ENCODE measurements around the gene PHACTR1.
"Not testable (repeated sequence)": the region's sequence is repeated elsewhere in the genome, so short reads cannot be mapped to it uniquely, and the experiment has no call there.

PHACTR1 gene

GRCh38 chr6:13241364-13241763 lies 524.8 kb downstream of the PHACTR1 start:
- no peak for DNase-seq (ENCODE audit: low read depth)

- no peak for DNase-seq (ENCODE audit: low read depth)
Observed at GRCh38 chr6:13242178-13242577, 525.6 kb downstream of the PHACTR1 start.

DNA sequence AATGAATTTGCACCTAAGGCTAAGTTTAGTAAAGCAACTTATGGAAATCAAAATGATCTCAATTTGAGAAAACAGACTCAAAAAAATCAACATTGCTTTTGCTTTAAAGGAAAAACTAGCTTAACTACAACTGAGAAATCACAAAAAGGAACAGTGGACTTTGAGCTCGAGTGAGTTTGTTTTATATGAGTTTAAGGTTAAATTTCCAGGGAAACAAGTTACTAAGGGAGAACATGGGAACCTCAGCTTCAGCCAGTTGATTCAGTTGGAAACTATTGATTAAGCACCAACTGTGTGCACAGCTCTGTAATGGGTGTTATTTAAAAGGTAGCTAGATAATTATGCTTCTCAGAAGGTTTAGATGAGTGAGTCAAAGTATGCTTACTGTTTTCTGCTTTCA lies 526.0 kb downstream of the PHACTR1 start:
- DNase-seq (ENCODE audit: low read depth) = no peak

- no peak for DNase-seq (ENCODE audit: low read depth)
Observed at GRCh38 chr6:13243033-13243432, 526.5 kb downstream of the PHACTR1 start.

- not testable (repeated sequence) for DNase-seq (ENCODE audit: low read depth)
Observed at GRCh38 chr6:13243745-13244144, 527.2 kb downstream of the PHACTR1 start.

- DNase-seq (ENCODE audit: low read depth) = no peak
Observed at GRCh38 chr6:13247627-13248026, 531.1 kb downstream of the PHACTR1 start.

DNA sequence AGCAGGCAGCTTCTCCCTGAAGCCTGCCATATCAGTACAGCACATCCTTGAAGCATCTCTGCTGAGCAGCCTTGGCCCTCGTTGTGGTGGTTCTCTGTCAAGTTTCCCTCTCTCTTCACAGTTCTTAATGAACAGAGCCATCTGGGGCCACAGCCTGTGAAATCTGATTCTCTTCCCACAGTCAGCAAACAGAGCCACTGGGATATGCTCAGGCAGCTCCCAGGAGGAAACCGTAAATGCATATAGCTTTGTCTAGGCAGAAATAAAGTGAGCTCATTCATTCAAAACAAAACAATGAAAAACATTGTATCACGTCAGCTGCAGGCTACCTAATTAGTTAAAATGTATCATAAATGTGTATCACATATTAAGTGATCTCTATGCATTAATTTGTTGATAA lies 531.5 kb downstream of the PHACTR1 start:
- DNase-seq (ENCODE audit: low read depth) = no peak

DNA sequence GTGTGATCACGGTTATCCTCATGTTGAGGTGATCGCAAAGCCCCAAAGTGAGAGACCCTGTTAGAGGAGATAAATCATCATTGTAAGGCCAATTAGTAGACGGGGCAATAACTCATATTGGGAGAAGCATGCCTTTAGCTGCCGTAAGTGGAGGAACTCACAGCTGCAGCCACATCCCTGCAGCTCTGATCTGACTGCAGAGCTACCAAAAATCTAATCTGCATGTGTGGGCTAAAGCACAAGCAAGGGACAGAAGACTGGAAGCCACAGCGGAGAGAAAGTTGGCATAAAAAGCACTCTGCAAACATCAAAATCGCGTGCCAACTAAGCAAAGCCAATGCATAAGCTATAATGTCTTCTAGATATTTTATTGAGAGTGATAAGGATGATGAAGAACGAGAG lies 532.0 kb downstream of the PHACTR1 start:
- no peak for DNase-seq (ENCODE audit: low read depth)

GRCh38 chr6:13248994-13249393 lies 532.4 kb downstream of the PHACTR1 start:
- no peak for DNase-seq (ENCODE audit: low read depth)

DNA sequence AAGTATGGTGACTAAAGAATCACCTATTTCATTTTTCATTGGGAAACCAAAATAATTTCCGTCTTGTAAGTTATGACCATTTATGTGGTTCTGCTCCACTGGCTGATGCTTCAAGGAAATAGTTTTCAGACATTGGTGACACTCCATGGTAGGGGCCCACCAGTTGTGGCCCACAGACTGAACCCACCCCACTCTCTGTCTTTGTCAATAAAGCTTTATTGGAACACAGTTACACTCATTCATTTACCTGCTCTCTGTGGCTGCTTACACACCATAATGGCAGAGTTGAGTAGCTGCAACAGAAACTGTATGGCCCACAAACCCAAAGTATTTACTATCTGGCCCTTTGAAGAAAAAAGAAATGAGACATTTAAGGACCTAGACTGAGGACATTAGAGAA lies 533.2 kb downstream of the PHACTR1 start:
- no peak for DNase-seq (ENCODE audit: low read depth)

DNA sequence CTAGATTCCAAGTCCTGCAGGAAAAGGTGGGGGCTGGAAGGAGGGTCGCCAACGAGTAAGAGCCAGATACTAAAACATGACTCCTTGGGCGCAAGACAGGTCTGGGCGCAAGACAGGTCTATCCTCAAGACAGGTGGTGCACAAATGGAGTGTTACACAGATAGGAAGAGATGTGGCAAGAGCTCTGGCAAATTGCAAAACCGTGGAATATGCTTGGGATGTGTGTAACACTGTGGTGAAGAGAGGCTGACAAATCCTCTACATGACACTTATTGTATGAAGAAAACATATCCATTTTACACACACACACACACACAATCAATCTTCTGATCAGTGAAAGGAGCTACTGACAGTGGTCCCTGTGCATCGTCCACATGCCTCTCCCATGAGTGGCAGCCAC lies 534.1 kb downstream of the PHACTR1 start:
- DNase-seq (ENCODE audit: low read depth) = no peak

DNA sequence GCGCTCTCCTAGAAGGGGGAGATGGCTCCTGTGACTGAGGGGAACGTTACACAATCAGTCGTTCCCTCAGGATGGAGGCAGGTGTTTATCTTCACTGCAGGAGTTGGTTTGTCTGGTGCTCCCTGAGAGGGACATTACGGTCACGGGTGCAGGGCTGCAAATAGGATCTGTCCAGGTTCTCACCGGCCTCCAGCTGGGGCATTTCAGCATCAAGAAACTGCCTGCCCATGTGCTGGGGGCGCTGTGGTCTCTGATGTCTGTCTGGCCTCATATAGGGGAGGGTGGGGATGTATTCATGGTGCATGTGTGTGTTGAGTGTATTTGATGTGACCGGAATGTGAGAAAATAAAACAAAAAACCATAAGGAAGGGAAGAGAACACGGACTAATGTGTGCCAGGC lies 534.7 kb downstream of the PHACTR1 start:
- DNase-seq (ENCODE audit: low read depth) = no peak

GRCh38 chr6:13252790-13253189 lies 536.2 kb downstream of the PHACTR1 start:
- no peak for DNase-seq (ENCODE audit: low read depth)

GRCh38 chr6:13253272-13253671 lies 536.7 kb downstream of the PHACTR1 start:
- no peak for DNase-seq (ENCODE audit: low read depth)

GRCh38 chr6:13256266-13257001 lies 539.9 kb downstream of the PHACTR1 start:
- DNase-seq (ENCODE audit: low read depth) = no peak

GRCh38 chr6:13259393-13259792 lies 542.8 kb downstream of the PHACTR1 start:
- DNase-seq (ENCODE audit: low read depth) = no peak

- no peak for DNase-seq (ENCODE audit: low read depth)
Observed at GRCh38 chr6:13260101-13260598, 543.6 kb downstream of the PHACTR1 start.

GRCh38 chr6:13260831-13261230 lies 544.3 kb downstream of the PHACTR1 start:
- no peak for DNase-seq (ENCODE audit: low read depth)

DNA sequence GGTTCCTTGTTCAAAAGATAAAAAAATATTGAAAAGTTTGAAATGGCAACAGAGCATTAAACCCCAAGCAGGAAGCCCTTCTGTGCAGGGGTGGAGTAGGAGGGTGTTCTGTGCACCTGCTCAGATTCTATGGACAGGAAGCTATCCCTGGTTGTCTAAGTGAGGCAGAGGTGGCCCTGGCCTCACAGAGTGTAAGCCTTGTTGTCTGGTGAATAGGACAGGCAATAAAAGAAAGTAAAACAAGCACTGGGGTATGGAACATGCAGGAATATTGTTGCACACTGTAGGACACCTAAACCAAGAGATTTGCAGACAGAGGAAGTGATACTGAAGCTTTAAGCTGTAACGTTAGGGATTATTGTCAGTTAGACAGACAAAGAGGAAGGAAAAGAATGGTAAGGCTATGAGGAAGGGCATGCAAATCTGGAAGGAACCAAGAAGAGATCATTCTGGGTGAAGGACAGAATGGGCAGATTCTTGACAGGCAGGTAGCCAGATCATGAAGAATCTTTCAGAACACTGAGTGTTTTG lies 545.0 kb downstream of the PHACTR1 start:
- no peak for DNase-seq (ENCODE audit: low read depth)

- DNase-seq (ENCODE audit: low read depth) = no peak
Observed at GRCh38 chr6:13262302-13263230, 546.0 kb downstream of the PHACTR1 start.

GRCh38 chr6:13263669-13264068 lies 547.1 kb downstream of the PHACTR1 start:
- DNase-seq (ENCODE audit: low read depth) = no peak

DNA sequence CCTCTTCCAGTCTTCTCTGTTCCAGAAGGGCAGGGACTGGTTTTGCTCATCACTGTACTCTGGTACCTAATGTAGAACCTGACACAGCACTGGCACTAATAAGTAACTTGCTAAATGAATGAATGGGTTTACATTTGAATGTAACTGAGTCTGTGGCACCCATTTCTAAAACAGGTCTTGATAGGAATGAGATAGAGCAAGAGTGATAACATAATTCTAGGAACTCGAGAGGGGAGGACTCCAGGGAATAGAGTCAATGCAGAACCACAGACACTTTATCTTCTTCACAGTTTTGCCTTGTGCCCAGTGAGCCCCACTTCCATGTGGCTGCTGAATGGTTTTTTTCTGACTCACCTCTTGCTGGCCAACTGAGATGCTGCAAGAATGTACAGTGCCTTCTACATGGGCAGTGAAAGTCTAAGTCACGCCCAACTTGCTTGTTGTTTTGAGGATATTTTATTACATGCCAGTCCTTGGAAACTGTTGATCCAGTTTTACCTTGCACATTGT lies 550.6 kb downstream of the PHACTR1 start:
- no peak for DNase-seq (ENCODE audit: low read depth)

All from stimulated activated CD8-positive, alpha-beta memory T cell treated with anti-CD3 and anti-CD28 coated beads, Interleukin-15, amount 100 ng/mL, for 24 hours (primary cell).